Suprapubic skin (tissue), 4 donors: Measurements from ENCODE around the gene MPV17L2. TPM values are rescaled to one million over a fixed set of nuclear protein-coding genes. Genes with fewer than 3 reads are reported as not detected.

Source experiments
- DNase-seq, 2 donors: peaks; one replicate each; pipeline ENCODE4 v3.0.0-alpha.2; 2019; ENCODE audit warnings: low spot score in 2 of 2
- H3K27ac ChIP-seq: fragments of 200-600 bp; sonication (generic); one replicate; pipeline ENCODE4 v1.5.1; 2019
- H3K27me3 ChIP-seq: fragments of 200-600 bp; sonication (generic); one replicate; pipeline ENCODE4 v1.5.1; 2019
- H3K36me3 ChIP-seq: fragments of 200-600 bp; sonication (generic); one replicate; pipeline ENCODE4 v1.5.1; 2019
- H3K4me1 ChIP-seq: fragments of 200-600 bp; sonication (generic); one replicate; pipeline ENCODE4 v1.5.1; 2019
- H3K4me3 ChIP-seq: fragments of 200-600 bp; sonication (generic); one replicate; pipeline ENCODE4 v1.5.1; 2019; ENCODE audit warnings: mild to moderate bottlenecking
- H3K9me3 ChIP-seq: fragments of 200-600 bp; sonication (generic); one replicate; pipeline ENCODE4 v1.5.1; 2019
- EP300 ChIP-seq: sonication (generic); formaldehyde crosslinking; IDR thresholded peaks from one replicate; pipeline ENCODE4 v1.6.1; 2017; ENCODE audit warnings: antibody characterized with exemption
- POLR2A ChIP-seq, 2 donors: fragments of 450-650 bp; IDR thresholded peaks; one replicate each; pipeline ENCODE4 v1.6.1; 2017; ENCODE audit warnings: antibody characterized with exemption in 2 of 2, mild to moderate bottlenecking in 2 of 2, moderate library complexity in 2 of 2
- POLR2AphosphoS5 ChIP-seq, 3 donors: sonication (generic); formaldehyde crosslinking; IDR thresholded peaks; one replicate each; pipeline ENCODE4 v1.6.1; 2017; ENCODE audit warnings: antibody characterized with exemption in 3 of 3
- WGBS: methylation state at CpG from one replicate; pipeline ENCODE4 v1.1.5; 2018; 5-methylcytosine and 5-hydroxymethylcytosine counted together
- total RNA-seq, 4 donors: library from RNA; depleted of rRNA; stranded (reverse); fragments of >200 nt; gene quantifications; one replicate each; pipeline ENCODE4 v1.1.0, GENCODE V29; 2016
- TF ChIP-seq, protein P1 (sequence below), 2 donors: fragments of 200-600 bp in 1 of 2; fragments of 450-650 bp in 1 of 2; sonication (generic) in 1 of 2; IDR thresholded peaks; one replicate each; pipeline ENCODE4 v1.5.1; 2016 to 2019; ENCODE audit warnings: antibody characterized with exemption in 2 of 2, mild to moderate bottlenecking in 1 of 2, moderate library complexity in 1 of 2

The MPV17L2 gene
- 10 to 100 TPM in 3 of 4 donors, 1 to 10 TPM in 1; 4.8 to 27.2 (median 14.7) TPM for total RNA-seq

DNA sequence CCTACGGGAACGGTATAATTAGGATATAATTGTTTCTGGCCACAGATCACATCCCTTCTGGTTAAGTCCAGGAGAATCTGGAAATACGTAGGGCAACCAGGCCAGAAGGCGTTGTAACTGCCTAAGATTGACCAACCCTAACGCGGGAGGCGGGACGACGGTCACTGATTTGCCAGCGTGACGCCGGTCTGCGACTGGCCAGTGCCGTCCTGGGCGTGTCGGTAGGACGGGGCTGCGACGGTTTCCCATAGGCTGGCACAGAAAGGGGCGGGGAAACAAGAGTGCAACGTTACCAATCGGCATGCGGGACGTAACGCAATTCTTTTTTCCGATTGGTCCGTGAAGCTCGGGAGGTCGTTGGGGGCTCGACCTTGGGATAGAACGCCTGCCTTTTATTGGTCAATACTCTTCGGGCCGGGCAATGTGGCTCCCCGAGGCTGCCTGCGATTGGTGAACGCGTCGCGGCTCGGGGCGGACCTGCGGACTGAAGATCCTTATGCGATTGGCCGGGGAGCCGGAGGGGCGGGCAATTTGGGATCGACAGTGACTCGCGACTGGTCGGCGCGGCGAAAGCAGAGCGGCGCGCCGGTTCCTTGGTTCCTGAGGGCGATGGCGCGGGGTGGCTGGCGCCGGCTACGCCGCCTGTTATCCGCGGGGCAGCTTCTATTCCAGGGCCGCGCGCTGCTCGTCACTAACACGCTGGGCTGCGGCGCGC, at the start of gene MPV17L2:
Gene MPV17L2 (plus strand): TSS at position 546 of the 715 bp plus-strand sequence. CDS start 64 bp downstream, at position 610.
- TF ChIP-seq POLR2A (IDR thresholded peaks at IDR 0.05) (peak in 1 of 2 donors; percentile 48), EP300 (no peak), POLR2AphosphoS5 (IDR thresholded peaks at IDR 0.05) (peak; percentile 48 to 93 (median 52))
- TF ChIP-seq, protein P1, sequence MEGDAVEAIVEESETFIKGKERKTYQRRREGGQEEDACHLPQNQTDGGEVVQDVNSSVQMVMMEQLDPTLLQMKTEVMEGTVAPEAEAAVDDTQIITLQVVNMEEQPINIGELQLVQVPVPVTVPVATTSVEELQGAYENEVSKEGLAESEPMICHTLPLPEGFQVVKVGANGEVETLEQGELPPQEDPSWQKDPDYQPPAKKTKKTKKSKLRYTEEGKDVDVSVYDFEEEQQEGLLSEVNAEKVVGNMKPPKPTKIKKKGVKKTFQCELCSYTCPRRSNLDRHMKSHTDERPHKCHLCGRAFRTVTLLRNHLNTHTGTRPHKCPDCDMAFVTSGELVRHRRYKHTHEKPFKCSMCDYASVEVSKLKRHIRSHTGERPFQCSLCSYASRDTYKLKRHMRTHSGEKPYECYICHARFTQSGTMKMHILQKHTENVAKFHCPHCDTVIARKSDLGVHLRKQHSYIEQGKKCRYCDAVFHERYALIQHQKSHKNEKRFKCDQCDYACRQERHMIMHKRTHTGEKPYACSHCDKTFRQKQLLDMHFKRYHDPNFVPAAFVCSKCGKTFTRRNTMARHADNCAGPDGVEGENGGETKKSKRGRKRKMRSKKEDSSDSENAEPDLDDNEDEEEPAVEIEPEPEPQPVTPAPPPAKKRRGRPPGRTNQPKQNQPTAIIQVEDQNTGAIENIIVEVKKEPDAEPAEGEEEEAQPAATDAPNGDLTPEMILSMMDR (IDR thresholded peaks at IDR 0.05) = no peak
- Histone ChIP-seq H3K4me3 (peak within 1 kb of the TSS; percentile 88), H3K27me3 (no peaks in the 10 kb centered on the region), H3K36me3 (peaks cover 17% of the 10 kb centered on the region), H3K4me1 (peaks cover 26% of the 10 kb centered on the region), H3K9me3 (no peaks in the 10 kb centered on the region), H3K27ac (peak within 1 kb of the TSS; percentile 96)
- peak; percentile 100 for DNase-seq
- WGBS = under 1% methylated on average over 20 of the region's 74 CpGs

DNA sequence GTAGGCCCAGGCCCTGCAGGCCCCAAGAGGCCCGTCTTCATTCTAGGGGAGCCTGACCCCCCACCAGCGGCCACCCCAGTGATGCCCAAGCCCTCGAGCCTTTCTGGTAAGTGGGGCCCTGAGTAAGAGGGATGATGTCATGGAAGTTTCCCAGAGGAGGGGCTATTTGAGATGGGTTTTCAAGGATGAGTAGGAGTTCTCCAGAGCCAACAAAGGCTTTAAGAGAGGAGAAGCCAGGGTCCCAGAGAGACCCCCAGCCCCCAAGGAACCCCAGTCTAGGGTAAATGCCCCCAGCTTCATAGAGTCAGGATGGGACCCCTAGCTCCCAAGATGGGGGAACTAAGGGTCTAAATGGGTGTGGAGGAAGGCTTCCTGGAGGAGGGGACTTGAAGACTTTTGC, 49.1 kb upstream of the MPV17L2 start:
- Histone ChIP-seq H3K27ac (no peak overlapping the region), H3K4me3 (no peak overlapping the region), H3K27me3 (no peaks in the 10 kb centered on the region), H3K9me3 (no peaks in the 10 kb centered on the region), H3K4me1 (no peaks in the 10 kb centered on the region), H3K36me3 (peaks cover 62% of the 10 kb centered on the region)
- TF ChIP-seq POLR2AphosphoS5 (IDR thresholded peaks at IDR 0.05) = no peak
- no peak for TF ChIP-seq POLR2A (IDR thresholded peaks at IDR 0.05)
- TF ChIP-seq, protein P1 (IDR thresholded peaks at IDR 0.05) = no peak
- no peak for TF ChIP-seq EP300
- WGBS = 95% methylated on average over 3 of the region's 3 CpGs
- no peak for DNase-seq

DNA sequence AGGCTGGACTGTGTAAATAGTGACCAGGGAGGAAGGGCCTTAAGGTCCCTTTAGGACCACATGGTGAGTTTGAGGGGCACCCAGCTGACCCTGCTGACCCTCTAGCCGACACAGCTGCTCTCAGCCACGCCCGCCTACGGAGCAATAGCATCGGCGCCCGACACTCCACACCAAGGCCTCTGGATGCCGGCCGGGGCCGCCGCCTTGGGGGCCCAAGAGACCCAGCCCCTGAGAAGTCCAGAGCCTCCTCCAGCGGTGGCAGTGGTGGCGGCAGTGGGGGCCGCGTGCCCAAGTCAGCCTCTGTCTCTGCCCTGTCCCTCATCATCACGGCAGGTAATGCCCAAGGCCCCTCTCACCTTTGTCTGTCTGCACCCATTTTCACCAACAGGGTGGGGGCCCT, 48.7 kb upstream of the MPV17L2 start:
- H3K36me3 ChIP-seq = peaks cover 58% of the 10 kb centered on the region
- no peak for DNase-seq
- no peak overlapping the region for H3K4me3 ChIP-seq
- H3K27me3 ChIP-seq = no peaks in the 10 kb centered on the region
- H3K4me1 ChIP-seq = no peaks in the 10 kb centered on the region
- WGBS = no CpG with 5 or more reads among the region's 16 CpGs
- H3K27ac ChIP-seq = no peak overlapping the region
- TF ChIP-seq POLR2AphosphoS5 (IDR thresholded peaks at IDR 0.05) (no peak), EP300 (no peak), POLR2A (IDR thresholded peaks at IDR 0.05) (no peak)
- TF ChIP-seq, protein P1 (IDR thresholded peaks at IDR 0.05) = no peak
- H3K9me3 ChIP-seq = no peaks in the 10 kb centered on the region

DNA sequence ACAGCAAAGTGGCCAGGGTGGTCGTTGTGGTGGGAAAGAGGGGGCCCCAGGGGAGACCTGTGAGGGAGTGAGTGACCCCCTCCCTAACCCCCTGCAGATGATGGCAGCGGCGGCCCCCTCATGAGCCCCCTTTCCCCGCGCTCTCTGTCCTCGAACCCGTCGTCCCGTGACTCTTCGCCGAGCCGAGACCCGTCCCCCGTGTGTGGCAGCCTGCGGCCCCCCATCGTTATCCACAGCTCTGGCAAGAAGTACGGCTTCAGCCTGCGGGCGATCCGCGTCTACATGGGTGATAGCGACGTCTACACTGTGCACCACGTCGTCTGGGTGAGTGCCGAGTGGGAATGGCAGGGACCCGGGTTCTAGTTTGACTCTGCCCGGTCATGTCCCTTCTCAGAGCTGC, 48.1 kb upstream of the MPV17L2 start:
- TF ChIP-seq POLR2AphosphoS5 (IDR thresholded peaks at IDR 0.05) (no peak), EP300 (no peak)
- TF ChIP-seq, protein P1 (IDR thresholded peaks at IDR 0.05) = no peak
- DNase-seq = no peak
- Histone ChIP-seq H3K36me3 (peaks cover 57% of the 10 kb centered on the region), H3K4me1 (no peaks in the 10 kb centered on the region), H3K4me3 (no peak overlapping the region), H3K9me3 (no peaks in the 10 kb centered on the region), H3K27me3 (no peaks in the 10 kb centered on the region), H3K27ac (no peak overlapping the region)
- WGBS = 97% methylated on average over 25 of the region's 28 CpGs

DNA sequence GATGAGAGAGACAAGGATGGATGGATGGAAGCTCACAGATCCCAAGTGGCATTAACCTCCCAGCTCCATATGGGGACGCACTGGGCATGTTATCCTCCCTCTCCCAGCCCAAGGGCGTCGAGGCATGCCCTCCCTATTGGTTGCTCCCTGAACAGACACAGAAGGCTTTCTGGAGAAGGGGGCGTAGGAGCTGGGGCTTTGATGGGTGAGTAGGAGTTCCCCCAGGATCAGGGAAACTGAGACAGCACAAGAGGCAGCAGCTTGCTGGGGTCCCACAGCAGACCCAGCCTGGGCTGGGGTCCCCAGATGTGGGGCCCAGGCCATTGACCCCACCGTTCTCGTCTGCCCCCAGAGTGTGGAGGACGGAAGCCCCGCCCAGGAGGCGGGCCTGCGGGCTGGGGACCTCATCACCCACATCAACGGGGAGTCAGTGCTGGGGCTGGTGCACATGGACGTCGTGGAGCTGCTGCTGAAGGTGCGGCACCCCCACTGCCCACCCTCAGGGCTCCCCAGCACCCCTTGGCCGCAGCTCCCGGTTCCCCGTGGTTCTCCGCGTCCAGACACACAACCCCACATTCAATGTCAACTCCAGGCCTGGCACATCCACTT, 47.5 kb upstream of the MPV17L2 start:
- 92% methylated on average over 15 of the region's 19 CpGs for WGBS
- H3K36me3 ChIP-seq = peaks cover 54% of the 10 kb centered on the region
- TF ChIP-seq POLR2A (IDR thresholded peaks at IDR 0.05) (no peak), POLR2AphosphoS5 (IDR thresholded peaks at IDR 0.05) (no peak), EP300 (no peak)
- TF ChIP-seq, protein P1 (IDR thresholded peaks at IDR 0.05) = no peak
- no peaks in the 10 kb centered on the region for H3K9me3 ChIP-seq
- no peak for DNase-seq
- no peaks in the 10 kb centered on the region for H3K27me3 ChIP-seq
- no peak overlapping the region for H3K27ac ChIP-seq
- no peaks in the 10 kb centered on the region for H3K4me1 ChIP-seq
- H3K4me3 ChIP-seq = no peak overlapping the region
